ENCODE results near the gene SNAP25.

The SNAP25 gene

DNA sequence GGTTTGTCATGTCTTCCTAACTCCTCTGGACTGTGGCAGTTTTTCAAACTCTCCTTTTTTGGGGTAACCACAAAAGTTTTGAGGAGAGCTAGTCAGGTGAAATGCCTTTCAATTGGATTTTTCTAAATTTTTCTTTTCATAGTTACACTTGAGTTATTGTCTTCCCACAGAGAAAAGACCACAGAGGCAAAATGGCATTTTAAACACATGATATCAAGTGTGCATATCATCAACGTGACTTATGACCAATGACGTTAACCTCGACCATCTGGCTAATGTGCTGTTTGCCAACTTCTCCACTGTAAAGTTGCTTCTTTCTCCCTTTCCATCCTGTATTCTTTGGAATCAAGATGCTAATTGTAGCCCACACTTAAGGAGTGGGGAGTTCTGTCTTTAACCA, 41.3 kb upstream of the SNAP25 start:
- DNase-seq (ENCODE audit: extremely low read depth, low read depth), result no peak

GRCh38 chr20:10178091-10178490, 40.5 kb upstream of the SNAP25 start:
- DNase-seq (ENCODE audit: extremely low read depth, low read depth), result no peak
- TF ChIP-seq, protein P1, sequence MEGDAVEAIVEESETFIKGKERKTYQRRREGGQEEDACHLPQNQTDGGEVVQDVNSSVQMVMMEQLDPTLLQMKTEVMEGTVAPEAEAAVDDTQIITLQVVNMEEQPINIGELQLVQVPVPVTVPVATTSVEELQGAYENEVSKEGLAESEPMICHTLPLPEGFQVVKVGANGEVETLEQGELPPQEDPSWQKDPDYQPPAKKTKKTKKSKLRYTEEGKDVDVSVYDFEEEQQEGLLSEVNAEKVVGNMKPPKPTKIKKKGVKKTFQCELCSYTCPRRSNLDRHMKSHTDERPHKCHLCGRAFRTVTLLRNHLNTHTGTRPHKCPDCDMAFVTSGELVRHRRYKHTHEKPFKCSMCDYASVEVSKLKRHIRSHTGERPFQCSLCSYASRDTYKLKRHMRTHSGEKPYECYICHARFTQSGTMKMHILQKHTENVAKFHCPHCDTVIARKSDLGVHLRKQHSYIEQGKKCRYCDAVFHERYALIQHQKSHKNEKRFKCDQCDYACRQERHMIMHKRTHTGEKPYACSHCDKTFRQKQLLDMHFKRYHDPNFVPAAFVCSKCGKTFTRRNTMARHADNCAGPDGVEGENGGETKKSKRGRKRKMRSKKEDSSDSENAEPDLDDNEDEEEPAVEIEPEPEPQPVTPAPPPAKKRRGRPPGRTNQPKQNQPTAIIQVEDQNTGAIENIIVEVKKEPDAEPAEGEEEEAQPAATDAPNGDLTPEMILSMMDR (IDR thresholded peaks at IDR 0.05; ENCODE audit: low read depth, low read length), result no peak

More for the DNA sequence above, 41.3 kb upstream of the SNAP25 start:
- TF ChIP-seq, protein P1 (IDR thresholded peaks at IDR 0.05; ENCODE audit: low read depth, low read length), result no peak

DNA sequence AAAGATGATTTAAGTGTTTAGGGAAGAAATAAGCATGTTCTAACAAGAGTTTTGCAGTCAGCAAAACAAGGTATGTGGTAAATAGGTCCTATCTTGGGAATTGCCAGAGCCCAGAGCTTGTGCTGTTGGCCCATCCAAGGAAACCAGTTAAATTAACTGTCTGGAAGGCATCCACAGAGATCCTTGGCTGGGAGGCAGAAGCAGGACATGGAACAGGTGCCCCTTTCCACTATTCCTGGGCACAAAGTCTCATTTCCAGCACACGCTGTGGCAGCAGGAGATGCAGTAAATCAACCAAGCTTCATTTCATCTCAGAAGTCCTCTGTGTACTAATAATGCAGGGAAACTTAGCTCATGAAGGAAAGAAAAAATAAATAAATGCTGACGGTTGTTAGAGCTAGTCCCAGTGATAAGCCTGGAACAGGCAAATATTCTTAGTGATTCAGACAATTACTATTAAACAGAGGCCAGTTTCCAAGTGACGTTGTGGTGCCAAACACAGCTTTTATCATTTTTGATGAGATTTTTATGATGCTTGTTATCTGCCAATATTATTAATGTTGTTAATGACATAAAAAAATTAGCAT, 39.8 kb upstream of the SNAP25 start:
- no peak for DNase-seq (ENCODE audit: extremely low read depth, low read depth)
- TF ChIP-seq, protein P1 (IDR thresholded peaks at IDR 0.05; ENCODE audit: low read depth, low read length), result no peak

GRCh38 chr20:10179574-10180298, 38.9 kb upstream of the SNAP25 start:
- TF ChIP-seq, protein P1 (IDR thresholded peaks at IDR 0.05; ENCODE audit: low read depth, low read length), result peak; percentile 25
- no peak for DNase-seq (ENCODE audit: extremely low read depth, low read depth)

DNA sequence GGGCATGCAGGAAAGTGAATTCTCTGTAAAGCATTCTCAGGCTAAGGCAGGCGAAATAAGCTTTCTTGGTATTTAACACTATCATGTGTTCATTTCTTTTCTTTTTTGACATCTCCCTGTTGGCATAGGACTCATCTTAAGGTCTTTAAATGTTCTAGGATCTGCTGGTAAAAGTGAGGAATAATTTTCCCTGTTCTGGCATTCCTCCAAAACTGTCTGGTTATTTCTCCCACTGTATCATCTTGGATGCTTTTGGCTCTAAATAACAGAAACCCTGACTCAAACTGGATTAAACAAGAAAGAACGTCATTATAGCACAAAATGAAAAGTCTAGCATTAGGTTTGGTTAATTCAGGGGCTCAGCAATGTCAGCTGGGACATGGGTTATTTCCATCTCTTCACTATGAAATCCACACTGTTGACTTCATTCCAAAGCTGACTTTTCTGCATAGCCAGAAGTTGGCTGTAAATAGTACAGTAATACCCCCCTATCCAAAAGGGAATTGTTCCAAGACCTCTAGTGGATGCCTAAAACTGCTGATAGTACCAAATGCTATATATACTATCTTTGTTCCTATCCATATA, 37.9 kb upstream of the SNAP25 start:
- DNase-seq (ENCODE audit: extremely low read depth, low read depth), result no peak
- TF ChIP-seq, protein P1 (IDR thresholded peaks at IDR 0.05; ENCODE audit: low read depth, low read length), result no peak

DNA sequence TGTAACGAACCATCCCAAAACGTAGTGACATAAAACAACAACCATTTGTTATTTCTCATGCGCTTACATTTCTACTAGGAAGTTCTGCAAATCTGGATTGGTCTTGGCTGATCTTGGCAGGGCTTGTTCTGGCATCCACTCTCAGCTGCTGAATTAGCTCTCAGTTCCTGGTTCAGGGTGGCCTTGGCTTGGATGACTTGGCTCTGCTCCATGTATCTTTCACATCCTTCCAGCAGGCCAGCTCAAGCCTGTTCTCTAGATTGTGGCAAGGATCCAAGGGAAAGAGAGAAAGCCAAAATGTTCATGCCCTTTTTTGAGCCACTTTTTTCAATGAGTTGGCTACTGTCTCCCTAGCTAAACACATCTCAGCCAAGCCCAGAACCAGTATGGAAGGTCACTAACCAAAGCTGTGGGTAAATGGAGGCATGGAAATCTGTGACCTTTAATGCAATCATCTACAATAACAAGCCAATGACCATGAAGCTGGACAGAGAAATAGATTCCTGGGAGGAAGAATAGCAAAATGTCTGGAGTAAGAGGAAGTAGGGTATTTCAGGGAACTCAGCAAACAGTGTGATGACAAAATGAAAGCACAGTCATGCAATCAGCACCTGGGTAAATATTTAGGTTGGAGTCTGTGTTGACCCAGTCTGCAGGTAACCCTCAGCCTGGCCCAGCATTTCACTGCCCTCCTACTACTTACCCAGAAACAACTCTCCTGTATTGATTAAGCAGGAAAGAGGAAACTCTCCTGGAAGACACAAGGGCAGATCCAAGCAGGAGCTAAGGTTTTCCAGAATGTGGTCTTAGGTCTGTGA, 32.7 kb upstream of the SNAP25 start:
- DNase-seq (ENCODE audit: extremely low read depth, low read depth), result no peak
- TF ChIP-seq, protein P1 (IDR thresholded peaks at IDR 0.05; ENCODE audit: low read depth, low read length), result no peak
